Fibroblast of pulmonary artery (primary cell): ENCODE measurements around the gene SLC25A39.

Source experiments
- DNase-seq: peaks from one replicate; pipeline ENCODE4 v3.0.0-alpha.2; 2010; ENCODE audit warnings: low read depth
- H3K4me3 ChIP-seq: replicated peaks from 2 replicates; pipeline ENCODE4 v1.5.1; 2011; ENCODE audit warnings: low read depth, mild to moderate bottlenecking, control low read depth, low read length, moderate library complexity
- CTCF ChIP-seq: IDR thresholded peaks from 2 replicates; pipeline ENCODE4 v1.5.1; 2011; ENCODE audit warnings: mild to moderate bottlenecking, control low read depth, low read length, inconsistent platforms; ENCODE audit errors: missing control alignments

Gene SLC25A39

GRCh38 chr17:44362949-44363612 is 38.5 kb upstream of the SLC25A39 start:
- no peak for TF ChIP-seq CTCF
- DNase-seq, result no peak
- H3K4me3 ChIP-seq, result peak overlapping the region; percentile 71

- TF ChIP-seq CTCF, result no peak
- DNase-seq, result no peak
- H3K4me3 ChIP-seq, result peak overlapping the region; percentile 71
These were observed 37.9 kb upstream of the SLC25A39 start for GRCh38 chr17:44362459-44362948.

- no peak for DNase-seq
- H3K4me3 ChIP-seq, result no peak overlapping the region
- no peak for TF ChIP-seq CTCF
These were observed 37.0 kb upstream of the SLC25A39 start for GRCh38 chr17:44361292-44362260.

- peak; percentile 57 for DNase-seq
- no peak for TF ChIP-seq CTCF
- no peak overlapping the region for H3K4me3 ChIP-seq
These were observed 36.2 kb upstream of the SLC25A39 start for GRCh38 chr17:44360826-44361225.

- DNase-seq, result no peak
These were observed 35.5 kb upstream of the SLC25A39 start for GRCh38 chr17:44360144-44360533.

More at GRCh38 chr17:44360144-44360533, 35.5 kb upstream of the SLC25A39 start:
- no peak for TF ChIP-seq CTCF
- H3K4me3 ChIP-seq, result no peak overlapping the region
